GM23338 (cell line): ENCODE data around the gene DUS4L. TPM values are rescaled to one million over a fixed set of nuclear protein-coding genes. Genes with fewer than 3 reads are reported as not detected.
A peak's percentile ranks its signal among the peaks of the same experiment; 100 is the strongest.

ENCODE experiments used
- ATAC-seq: fragments of 200-7000 bp; cut with Tn5 transposase; 3 replicates; pipeline ENCODE4 v1.9.1; 2020
- DNase-seq: peaks from one replicate; pipeline ENCODE4 v3.0.0-alpha.2; 2015; ENCODE audit warnings: low spot score
- H2AFZ ChIP-seq: fragments of 200-600 bp; sonication (generic); 2 replicates; pipeline ENCODE4 v1.8.0; 2016; ENCODE audit warnings: antibody characterized with exemption, mild to moderate bottlenecking, moderate library complexity
- H3F3A ChIP-seq: fragments of 200-600 bp; sonication (generic); replicated peaks from 2 replicates; pipeline ENCODE4 v1.8.0; 2017; ENCODE audit warnings: antibody characterized with exemption, mixed run types, low read depth
- H3K27ac ChIP-seq: fragments of 200-600 bp; sonication (generic); 2 replicates; pipeline ENCODE4 v1.6.1; 2016; ENCODE audit warnings: low read depth
- H3K27me3 ChIP-seq: fragments of 200-600 bp; sonication (generic); 2 replicates; pipeline ENCODE4 v1.8.0; 2016; ENCODE audit warnings: mild to moderate bottlenecking, mixed run types, moderate library complexity; ENCODE audit not compliant: insufficient read depth
- H3K36me3 ChIP-seq: fragments of 200-600 bp; sonication (generic); 2 replicates; pipeline ENCODE4 v1.8.0; 2016; ENCODE audit warnings: mild to moderate bottlenecking; ENCODE audit not compliant: insufficient read depth
- H3K4me1 ChIP-seq: fragments of 200-600 bp; sonication (generic); 2 replicates; pipeline ENCODE4 v1.8.0; 2016; ENCODE audit warnings: mild to moderate bottlenecking, moderate library complexity; ENCODE audit not compliant: insufficient read depth
- H3K4me2 ChIP-seq: fragments of 200-600 bp; sonication (generic); 2 replicates; pipeline ENCODE4 v1.7.1; 2017; ENCODE audit warnings: mixed run types
- H3K4me3 ChIP-seq: fragments of 200-600 bp; sonication (generic); 2 replicates; pipeline ENCODE4 v1.6.1; 2016; ENCODE audit warnings: mixed run types
- H3K79me2 ChIP-seq: fragments of 200-600 bp; sonication (generic); replicated peaks from 2 replicates; pipeline ENCODE4 v1.8.0; 2017; ENCODE audit warnings: mild to moderate bottlenecking; ENCODE audit not compliant: insufficient read depth
- H3K9me2 ChIP-seq: fragments of 200-600 bp; sonication (generic); 2 replicates; pipeline ENCODE4 v1.8.0; 2017; ENCODE audit not compliant: insufficient read depth
- H4K20me1 ChIP-seq: fragments of 200-600 bp; sonication (generic); replicated peaks from 2 replicates; pipeline ENCODE4 v1.8.0; 2017; ENCODE audit warnings: mild to moderate bottlenecking; ENCODE audit not compliant: insufficient read depth
- H3K27ac Mint-ChIP-seq: 2 replicates; pipeline ENCODE4 v1.8.0; 2020; ENCODE audit warnings: inconsistent platforms, mild to moderate bottlenecking, moderate library complexity, mixed read lengths
- H3K27me3 Mint-ChIP-seq: 3 replicates; pipeline ENCODE4 v1.8.0; 2022; ENCODE audit warnings: low read depth, mild to moderate bottlenecking, moderate library complexity, mixed read lengths, inconsistent platforms; ENCODE audit not compliant: insufficient read depth, poor library complexity
- H3K36me3 Mint-ChIP-seq: 3 replicates; pipeline ENCODE4 v1.8.0; 2021; ENCODE audit warnings: low read depth, mild to moderate bottlenecking, inconsistent platforms, moderate library complexity, mixed read lengths
- H3K4me1 Mint-ChIP-seq: 3 replicates; pipeline ENCODE4 v1.8.0; 2020; ENCODE audit warnings: mild to moderate bottlenecking, inconsistent platforms, mixed read lengths
- H3K4me3 Mint-ChIP-seq: 3 replicates; pipeline ENCODE4 v1.8.0; 2021; ENCODE audit warnings: moderate library complexity, mild to moderate bottlenecking, inconsistent platforms, mixed read lengths
- H3K9me3 Mint-ChIP-seq: 3 replicates; pipeline ENCODE4 v1.8.0; 2020; ENCODE audit warnings: moderate library complexity, mild to moderate bottlenecking, inconsistent platforms, mixed read lengths
- CREB1 ChIP-seq: fragments of 250-450 bp; sonication (Bioruptor Pico); IDR thresholded peaks from 2 replicates; pipeline ENCODE4 v1.5.0; 2020; ENCODE audit warnings: low read depth, mild to moderate bottlenecking, moderate library complexity
- ETS1 ChIP-seq: IDR thresholded peaks from 2 replicates; pipeline ENCODE4 v1.6.1; 2016; ENCODE audit warnings: antibody characterized with exemption
- EZH2phosphoT487 ChIP-seq: fragments of 200-600 bp; sonication (generic); IDR thresholded peaks from one replicate; pipeline ENCODE4 v1.8.1; 2018; ENCODE audit warnings: antibody characterized with exemption; ENCODE audit not compliant: unreplicated experiment
- JUNB ChIP-seq: IDR thresholded peaks from one replicate; pipeline ENCODE4 v1.6.1; 2016; ENCODE audit warnings: antibody characterized with exemption; ENCODE audit not compliant: unreplicated experiment
- NANOG ChIP-seq: IDR thresholded peaks from 2 replicates; pipeline ENCODE4 v1.6.1; 2016; ENCODE audit warnings: antibody characterized with exemption, borderline replicate concordance
- POLR2AphosphoS5 ChIP-seq: IDR thresholded peaks from 2 replicates; pipeline ENCODE4 v1.6.1; 2016; ENCODE audit warnings: antibody characterized with exemption, low read depth
- REST ChIP-seq: IDR thresholded peaks from one replicate; pipeline ENCODE4 v1.6.1; 2018; ENCODE audit warnings: antibody characterized with exemption; ENCODE audit not compliant: unreplicated experiment
- ZNF114 ChIP-seq: fragments of 250-450 bp; sonication (Bioruptor Pico); IDR thresholded peaks from 2 replicates; pipeline ENCODE4 v1.5.0; 2020; ENCODE audit warnings: mild to moderate bottlenecking, moderate library complexity
- ZNF331 ChIP-seq: fragments of 250-450 bp; sonication (Bioruptor Pico); IDR thresholded peaks from 2 replicates; pipeline ENCODE4 v1.5.0; 2020; ENCODE audit warnings: low read depth, mild to moderate bottlenecking, moderate library complexity
- long read RNA-seq: library from polyadenylated mRNA; unstranded; transcript quantifications from one replicate; pipeline ENCODE4 v2.0.0, GENCODE V29; 2020; ENCODE audit not compliant: unreplicated experiment
- polyA plus RNA-seq: library from polyadenylated mRNA; unstranded; fragments of >200 nt; fragmentation: Nextera tagmentation; extraction: Ambion mirVana; gene quantifications from 2 replicates; pipeline ENCODE4 v1.2.1, GENCODE V29; 2016
- total RNA-seq: library from RNA; depleted of rRNA; stranded (reverse); fragments of >200 nt; shearing (Covaris generic); gene quantifications from 2 replicates; pipeline ENCODE4 v1.2.3, GENCODE V29; 2014; rRNA removed

The DUS4L gene
- total RNA-seq (16.8 and 22.9 TPM in 2 replicates), polyA plus RNA-seq (16.3 and 16.7 TPM in 2 replicates)
- long read RNA-seq, partial matches to known transcripts: 9 of 14 reads
- long read RNA-seq, other reads (novel, unspliced or antisense): 5 of 14 reads

GRCh38 chr7:107563775-107564552, at the start of gene DUS4L, which contains the start of gene COG5:
TSS of gene DUS4L (plus strand) at chr7:107563971. CDS start at chr7:107567071, 3,100 bp downstream.
TSS of gene COG5 (minus strand) at chr7:107563920. CDS start at chr7:107563896, 24 bp downstream.
- peak within 1 kb of the TSS; percentile 97 for H2AFZ ChIP-seq
- DNase-seq (peak; percentile 90), ATAC-seq (peak; percentile 97)
- H3K27me3 ChIP-seq: no peaks in the 10 kb centered on the region
- no peaks in the 10 kb centered on the region for H3F3A ChIP-seq
- Mint-ChIP-seq H3K4me3 (peak within 1 kb of the TSS; percentile 83), H3K4me1 (peaks cover 13% of the 10 kb centered on the region), H3K36me3 (peaks cover 7% of the 10 kb centered on the region; the same call in 2 of the 3 replicates), H3K27me3 (no peaks in the 10 kb centered on the region), H3K27ac (peak within 1 kb of the TSS; percentile 97), H3K9me3 (no peaks in the 10 kb centered on the region)
- H3K4me1 ChIP-seq: peaks cover 10% of the 10 kb centered on the region
- H3K4me2 ChIP-seq: peak within 1 kb of the TSS; percentile 96
- H3K9me2 ChIP-seq: no peaks in the 10 kb centered on the region
- TF ChIP-seq POLR2AphosphoS5 (peak; percentile 97), REST (peak; percentile 3), ZNF331 (CRISPR knock-in tag) (no peak), ETS1 (peak; percentile 76), JUNB (no peak), CREB1 (CRISPR knock-in tag) (peak; percentile 96), EZH2phosphoT487 (no peak)
- peak within 1 kb of the TSS; percentile 96 for H3K27ac ChIP-seq
- peaks cover 47% of the 10 kb centered on the region for H3K79me2 ChIP-seq
- H4K20me1 ChIP-seq: peaks cover 11% of the 10 kb centered on the region
- peak within 1 kb of the TSS; percentile 90 for H3K4me3 ChIP-seq
- no peaks in the 10 kb centered on the region for H3K36me3 ChIP-seq

GRCh38 chr7:107526672-107527071, 37.1 kb upstream of the DUS4L start:
- Histone ChIP-seq H3K27me3 (no peaks in the 10 kb centered on the region), H3F3A (no peaks in the 10 kb centered on the region), H4K20me1 (no peaks in the 10 kb centered on the region), H3K36me3 (no peaks in the 10 kb centered on the region; the same call in 1 of the 2 replicates), H3K79me2 (peaks cover 22% of the 10 kb centered on the region), H2AFZ (no peak overlapping the region), H3K9me2 (no peaks in the 10 kb centered on the region), H3K27ac (no peak overlapping the region), H3K4me3 (no peak overlapping the region), H3K4me1 (no peaks in the 10 kb centered on the region), H3K4me2 (no peak overlapping the region)
- Mint-ChIP-seq H3K36me3 (peaks cover 19% of the 10 kb centered on the region), H3K4me3 (no peak overlapping the region), H3K4me1 (peaks cover 10% of the 10 kb centered on the region), H3K27ac (no peak overlapping the region), H3K27me3 (no peaks in the 10 kb centered on the region), H3K9me3 (no peaks in the 10 kb centered on the region)
- ATAC-seq (no peak), DNase-seq (no peak)
- TF ChIP-seq NANOG (no peak), POLR2AphosphoS5 (no peak), REST (no peak), ZNF114 (CRISPR knock-in tag) (no peak), ZNF331 (CRISPR knock-in tag) (no peak), EZH2phosphoT487 (no peak)
